ENCODE data around the gene TMEM175.
"Not testable (repeated sequence)": the region's sequence is repeated elsewhere in the genome, so short reads cannot be mapped to it uniquely, and the experiment has no call there.

TMEM175 gene

GRCh38 chr4:970046-970745, 37.9 kb downstream of the TMEM175 start:
- no peak for DNase-seq

GRCh38 chr4:970854-971520, 38.7 kb downstream of the TMEM175 start:
- DNase-seq: no peak

- no peak for DNase-seq
Observed at GRCh38 chr4:971666-972500, 39.6 kb downstream of the TMEM175 start.

- DNase-seq: peak in 6 of 56 donors; percentile 13 to 47 (median 30)
Observed at GRCh38 chr4:972651-973424, 40.6 kb downstream of the TMEM175 start.

GRCh38 chr4:973431-974397, 41.5 kb downstream of the TMEM175 start, which contains the start of gene DGKQ:
DGKQ (minus strand) TSS chr4:973569; CDS start chr4:973482, 87 bp downstream.
- DNase-seq: peak; percentile 31 to 94 (median 83)

GRCh38 chr4:974668-975067, 42.4 kb downstream of the TMEM175 start:
- DNase-seq: no peak

- DNase-seq: not testable (repeated sequence)
Observed at GRCh38 chr4:976016-976415, 43.8 kb downstream of the TMEM175 start.

- no peak for DNase-seq
Observed at GRCh38 chr4:978957-979701, 46.9 kb downstream of the TMEM175 start.

- no peak for DNase-seq
Observed at GRCh38 chr4:982291-982690, 50.0 kb downstream of the TMEM175 start.

GRCh38 chr4:982814-983213, 50.6 kb downstream of the TMEM175 start:
- no peak for DNase-seq

GRCh38 chr4:984336-985054, 52.2 kb downstream of the TMEM175 start:
- DNase-seq: no peak

GRCh38 chr4:985123-985830, 53.0 kb downstream of the TMEM175 start:
- peak in 7 of 56 donors; percentile 4 to 57 (median 29) for DNase-seq

GRCh38 chr4:986428-986878, 54.2 kb downstream of the TMEM175 start:
- no peak for DNase-seq

- peak in 55 of 56 donors; percentile 28 to 93 (median 76) for DNase-seq
Observed at GRCh38 chr4:986879-987623, 54.8 kb downstream of the TMEM175 start, which contains the start of gene IDUA. IDUA (plus strand) TSS chr4:987044; CDS start chr4:987085, 41 bp downstream.

GRCh38 chr4:987624-988513, 55.6 kb downstream of the TMEM175 start:
- DNase-seq: no peak
